M059J (cell line): ENCODE results near the gene ADGRG3. TPM values are rescaled to one million over a fixed set of nuclear protein-coding genes. Genes with fewer than 3 reads are reported as not detected.

Experiments
- DNase-seq: peaks from one replicate; pipeline ENCODE4 v3.0.0-alpha.2; 2012; ENCODE audit warnings: low read depth
- total RNA-seq: library from RNA; depleted of rRNA; stranded (reverse); fragments of >200 nt; shearing (Covaris generic); gene quantifications from 2 replicates; pipeline ENCODE4 v1.2.3, GENCODE V29; 2014

The ADGRG3 gene
- total RNA-seq, 1 experiment from 2014 or later: not detected

- peak; percentile 34 for DNase-seq
Observed at GRCh38 chr16:57630407-57630797, 37.7 kb upstream of the ADGRG3 start.

GRCh38 chr16:57630931-57631845 is 36.9 kb upstream of the ADGRG3 start:
- DNase-seq: peak; percentile 29

GRCh38 chr16:57632568-57632967 is 35.5 kb upstream of the ADGRG3 start:
- peak; percentile 77 for DNase-seq

GRCh38 chr16:57633383-57634064 is 34.6 kb upstream of the ADGRG3 start:
- peak; percentile 31 for DNase-seq

- peak; percentile 92 for DNase-seq
Observed at GRCh38 chr16:57634171-57634570, 33.9 kb upstream of the ADGRG3 start.

- no peak for DNase-seq
Observed at GRCh38 chr16:57635266-57636097, 32.6 kb upstream of the ADGRG3 start.

GRCh38 chr16:57636184-57636583 is 31.9 kb upstream of the ADGRG3 start:
- DNase-seq: no peak

GRCh38 chr16:57637020-57637419 is 31.1 kb upstream of the ADGRG3 start:
- no peak for DNase-seq

- DNase-seq: no peak
Observed at GRCh38 chr16:57637424-57637823, 30.7 kb upstream of the ADGRG3 start.

- DNase-seq: no peak
Observed at GRCh38 chr16:57637965-57638364, 30.1 kb upstream of the ADGRG3 start.

GRCh38 chr16:57638381-57638780 is 29.7 kb upstream of the ADGRG3 start:
- no peak for DNase-seq

GRCh38 chr16:57639172-57639887 is 28.8 kb upstream of the ADGRG3 start:
- no peak for DNase-seq

- DNase-seq: no peak
Observed at GRCh38 chr16:57640185-57640584, 27.9 kb upstream of the ADGRG3 start.

GRCh38 chr16:57640612-57641011 is 27.5 kb upstream of the ADGRG3 start:
- DNase-seq: no peak

- DNase-seq: peak; percentile 44
Observed at GRCh38 chr16:57642160-57643135, 25.7 kb upstream of the ADGRG3 start.

- peak; percentile 93 for DNase-seq
Observed at GRCh38 chr16:57643147-57643874, 24.8 kb upstream of the ADGRG3 start.

GRCh38 chr16:57643910-57644309 is 24.2 kb upstream of the ADGRG3 start:
- DNase-seq: no peak

GRCh38 chr16:57644383-57645014 is 23.6 kb upstream of the ADGRG3 start:
- DNase-seq: no peak

GRCh38 chr16:57645169-57645568 is 22.9 kb upstream of the ADGRG3 start:
- no peak for DNase-seq
